HepG2 (cell line): ENCODE measurements around the gene LRRC73. TPM values are rescaled to one million over a fixed set of nuclear protein-coding genes. Genes with fewer than 3 reads are reported as not detected.

Source experiments
- ATAC-seq: fragments of 200-7000 bp; cut with Tn5 transposase; 3 replicates; pipeline ENCODE4 v1.9.1; 2020; ENCODE audit warnings: mild to moderate bottlenecking, moderate library complexity
- BruUV-seq: library from RNA; stranded (reverse); fragments of 400-500 nt; replicated peaks from 2 replicates; lab custom pipeline; 2021; lab: Mats Ljungman, UMichigan
- CTCF ChIA-PET: fragments of 300-600 bp; formaldehyde crosslinking; extraction: SDS; loops from one replicate; lab custom pipeline; 2021; ENCODE audit warnings: low total read pairs, inconsistent platforms, low intra/inter-chr PET ratio; lab: Yijun Ruan, JAX
- POLR2A ChIA-PET: fragments of 350-600 bp; sonication (Branson Sonifier 250); formaldehyde crosslinking; loops from one replicate; lab custom pipeline; 2020; ENCODE audit warnings: antibody characterized with exemption, inconsistent platforms; lab: Yijun Ruan, JAX
- DNase-seq: peaks from one replicate; pipeline ENCODE4 v3.0.0-alpha.2; 2015; ENCODE audit warnings: low spot score
- FAIRE-seq: peaks from 3 replicates; lab custom pipeline; 2011; peaks lifted over from hg19 to GRCh38; lab: Jason Lieb, UNC
- H2AFZ ChIP-seq: one replicate; pipeline ENCODE4 v1.6.1; 2011; ENCODE audit warnings: low read length, inconsistent platforms
- H3K27ac ChIP-seq: fragments of 300-600 bp; 3 replicates; pipeline ENCODE4 v1.8.0; 2011; ENCODE audit warnings: mixed run types, mild to moderate bottlenecking, mixed read lengths, low read length, inconsistent platforms; ENCODE audit not compliant: insufficient read depth; ENCODE audit errors: extremely low read length
- H3K27me3 ChIP-seq, 2 experiments: fragments of 200-600 bp in 1 of 2; 2 replicates in 1 of 2; 3 replicates in 1 of 2; pipeline versions ENCODE4 v1.6.0 to v1.8.0; 2011; ENCODE audit warnings: low read length in 2 of 2, mild to moderate bottlenecking in 2 of 2, moderate library complexity in 2 of 2, inconsistent platforms in 1 of 2; ENCODE audit not compliant: insufficient read depth in 2 of 2, control insufficient read depth in 1 of 2
- H3K36me3 ChIP-seq, 2 experiments: fragments of 200-600 bp in 1 of 2; replicated peaks in 1 of 2; 2 replicates in 1 of 2; 3 replicates in 1 of 2; pipeline versions ENCODE4 v1.5.1 to v1.8.0; 2011; ENCODE audit warnings: low read length in 2 of 2, inconsistent platforms in 1 of 2; ENCODE audit not compliant: insufficient read depth in 2 of 2, control insufficient read depth in 1 of 2
- H3K4me1 ChIP-seq: 2 replicates; pipeline ENCODE4 v1.5.1; 2012; ENCODE audit warnings: low read length, inconsistent platforms; ENCODE audit not compliant: insufficient read depth
- H3K4me2 ChIP-seq: 2 replicates; pipeline ENCODE4 v1.6.0; 2011; ENCODE audit warnings: low read depth, low read length, inconsistent platforms
- H3K4me3 ChIP-seq, 3 experiments: fragments of 200-600 bp in 1 of 3; sonication (generic), shearing (Covaris generic) in 1 of 3; replicated peaks in 1 of 3; 2 replicates each; pipeline ENCODE4 v1.5.1; 2011 to 2016; ENCODE audit warnings: low read length in 3 of 3, inconsistent platforms in 2 of 3, low read depth in 2 of 3, mild to moderate bottlenecking in 2 of 3, control low read depth in 1 of 3, mixed read lengths in 1 of 3; ENCODE audit not compliant: insufficient read depth in 1 of 3
- H3K79me2 ChIP-seq: one replicate; pipeline ENCODE4 v1.6.1; 2011; ENCODE audit warnings: low read length, inconsistent platforms; ENCODE audit not compliant: insufficient read depth
- H3K9ac ChIP-seq: 2 replicates; pipeline ENCODE4 v1.6.0; 2011; ENCODE audit warnings: mild to moderate bottlenecking, low read depth, low read length, inconsistent platforms; ENCODE audit not compliant: insufficient read depth
- H3K9me3 ChIP-seq: 2 replicates; pipeline ENCODE4 v1.5.1; 2012; ENCODE audit warnings: mild to moderate bottlenecking, low read length
- H4K20me1 ChIP-seq: 2 replicates; pipeline ENCODE4 v1.6.0; 2011; ENCODE audit warnings: inconsistent platforms, mild to moderate bottlenecking, low read length, moderate library complexity; ENCODE audit not compliant: insufficient read depth
- ADNP ChIP-seq: sonication (generic); formaldehyde crosslinking; IDR thresholded peaks from 2 replicates; pipeline ENCODE4 v1.4.0; 2020; ENCODE audit warnings: missing genetic modification reagents
- TARDBP ChIP-seq: sonication (generic); formaldehyde crosslinking; IDR thresholded peaks from 2 replicates; pipeline ENCODE4 v1.8.0; 2022; ENCODE audit warnings: mild to moderate bottlenecking, missing genetic modification reagents
- ZMYM3 ChIP-seq: sonication (generic); formaldehyde crosslinking; IDR thresholded peaks from 2 replicates; pipeline ENCODE4 v1.5.1; 2020; ENCODE audit warnings: mild to moderate bottlenecking, missing genetic modification reagents
- ZNF670 ChIP-seq: sonication (generic); formaldehyde crosslinking; IDR thresholded peaks from 2 replicates; pipeline ENCODE4 v1.8.0; 2022; ENCODE audit warnings: mild to moderate bottlenecking, missing genetic modification reagents, borderline replicate concordance
- WGBS: methylation state at CpG from one replicate; pipeline ENCODE4 v1.1.6; 2017; ENCODE audit warnings: low lambda C conversion rate; 5-methylcytosine and 5-hydroxymethylcytosine counted together
- in situ Hi-C: cut with HindIII; loops from 2 replicates; pipeline ENCODE4 v1.10.0; 2017; ENCODE audit warnings: low pct_unique_long_range_greater_than_20kb; ENCODE audit not compliant: extremely low pct_ligation_motif_present
- intact Hi-C: fragments of 100-400 bp; cut with micrococcal nuclease; formaldehyde crosslinking; loops from one replicate; pipeline ENCODE4 v1.10.0; 2022; ENCODE audit not compliant: unreplicated experiment
- polyA plus RNA-seq, 8 experiments: library from polyadenylated mRNA; depleted of rRNA in 3 of 8; stranded (reverse) in 7 of 8; unstranded in 1 of 8; fragments of >200 nt; fragmentation: Illumina TruSeq in 4 of 8; extraction: Trizol in 4 of 8; gene quantifications; 2 replicates each; pipeline versions ENCODE4 v1.2.1 to v1.2.3, GENCODE V29; 2011 to 2016; ENCODE audit warnings: low read depth in 4 of 8, missing spikeins in 1 of 8, mixed read lengths in 1 of 8; ENCODE audit not compliant: insufficient read depth in 1 of 8
- total RNA-seq, 5 experiments: library from RNA; depleted of rRNA; stranded (reverse); fragments of >200 nt; fragmentation: Illumina TruSeq; extraction: Trizol; gene quantifications; 2 replicates each; pipeline ENCODE4 v1.2.3, GENCODE V29; 2016; ENCODE audit warnings: low read depth in 1 of 5

LRRC73 gene
- total and polyA plus RNA-seq, 2 of the 13 experiments (the other 11 are each of a cell fraction or from before 2014, with no cell fraction given), result 0.11 to 0.12 TPM

DNA sequence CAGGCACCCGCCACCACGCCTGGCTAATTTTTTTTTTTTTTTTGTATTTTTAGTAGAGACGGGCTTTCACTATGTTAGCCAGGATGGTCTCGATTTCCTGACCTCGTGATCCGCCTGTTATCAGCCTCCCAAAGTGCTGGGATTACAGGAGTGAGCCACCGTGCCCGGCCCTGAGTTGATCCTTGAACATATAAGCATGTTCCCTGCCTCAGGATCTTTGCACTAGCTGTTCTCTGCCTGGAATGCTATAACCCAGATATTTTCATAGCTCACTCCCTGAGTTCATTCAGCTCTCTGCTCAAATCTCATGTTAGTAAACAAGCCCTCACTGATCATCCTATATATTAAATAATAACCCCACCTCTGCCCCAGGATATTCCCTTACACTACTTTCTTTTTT lies 45.8 kb downstream of the LRRC73 start:
- H3K9ac ChIP-seq, result no peak overlapping the region
- no peaks in the 10 kb centered on the region for H3K36me3 ChIP-seq
- in situ Hi-C loops (no loop called here), intact Hi-C loops (no loop called here)
- no peaks in the 10 kb centered on the region for H3K9me3 ChIP-seq
- no TSS peak for BruUV-seq
- FAIRE-seq (no peak), DNase-seq (no peak), ATAC-seq (no peak)
- H3K27ac ChIP-seq, result no peak overlapping the region
- H3K4me3 ChIP-seq, result no peak overlapping the region
- H3K4me1 ChIP-seq, result no peaks in the 10 kb centered on the region
- no peak overlapping the region for H2AFZ ChIP-seq
- 10% methylated on average over 8 of the region's 8 CpGs for WGBS
- 0 out of 2 replicates have a peak overlapping the region, but pooled peaks have one; percentile 3 for H3K4me2 ChIP-seq
- no peaks in the 10 kb centered on the region for H4K20me1 ChIP-seq
- H3K27me3 ChIP-seq, result peaks cover 0 to 17% of the 10 kb centered on the region in 2 experiments; a peak in 3 of 5 replicates
- POLR2A ChIA-PET, result interaction anchor here (0.8 kb wide), 2 partner anchors 30 to 32 kb away, joined by 3 to 4 read pairs; no protein-coding TSS in a partner anchor
- peak; percentile 82; the same call in 1 of the 2 replicates for TF ChIP-seq ZMYM3 (CRISPR knock-in tag)
- no peak for TF ChIP-seq TARDBP (CRISPR knock-in tag)
- CTCF ChIA-PET, result no interaction called here
- H3K79me2 ChIP-seq, result no peaks in the 10 kb centered on the region

DNA sequence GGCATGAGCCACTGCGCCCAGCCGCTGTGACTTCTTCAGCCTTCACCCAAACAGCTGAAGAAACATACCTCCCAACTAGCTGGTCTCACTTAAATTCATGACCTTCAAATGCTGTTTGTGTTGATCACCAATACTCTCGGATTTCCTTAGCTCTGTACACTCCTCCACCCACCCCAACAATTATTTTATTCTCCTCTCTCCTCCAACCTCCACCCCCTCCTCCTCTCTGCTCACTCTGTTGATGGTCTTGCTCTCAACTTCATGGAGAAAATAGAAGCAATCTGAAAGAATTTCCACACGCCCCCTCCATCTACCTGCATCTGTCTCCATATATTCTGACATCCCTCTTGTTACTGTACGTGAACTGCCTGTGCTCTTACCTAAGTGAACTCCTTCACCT lies 48.2 kb downstream of the LRRC73 start:
- CTCF ChIA-PET, result no interaction called here
- Histone ChIP-seq H4K20me1 (no peaks in the 10 kb centered on the region), H3K4me3 (no peak overlapping the region), H3K9me3 (no peaks in the 10 kb centered on the region), H3K4me2 (no peak overlapping the region), H3K9ac (no peak overlapping the region), H3K27me3 (peaks cover 0 to under 1% of the 10 kb centered on the region in 2 experiments; a peak in 1 of 5 replicates), H3K27ac (no peak overlapping the region), H2AFZ (no peak overlapping the region), H3K4me1 (peaks cover 7% of the 10 kb centered on the region), H3K79me2 (no peaks in the 10 kb centered on the region), H3K36me3 (no peaks in the 10 kb centered on the region)
- in situ Hi-C loops, result no loop called here
- FAIRE-seq (no peak), DNase-seq (no peak), ATAC-seq (no peak; the same call in 2 of the 3 replicates)
- 32% methylated on average over 5 of the region's 5 CpGs for WGBS
- intact Hi-C loops, result no loop called here
- POLR2A ChIA-PET, result interaction anchor here (1.4 to 1.9 kb wide), 2 partner anchors 35 to 233 kb away, joined by 3 to 4 read pairs; partner anchors contain the start of gene DNPH1
- TF ChIP-seq ADNP (CRISPR knock-in tag), result no peak
- no peak for TF ChIP-seq ZNF670 (CRISPR knock-in tag)
- BruUV-seq, result no TSS peak
